ENCODE measurements around the gene DOCK8.

GRCh38 chr9:441126-441525, 226.5 kb downstream of the DOCK8 start:
- TF ChIP-seq CTCF (conservative IDR thresholded peaks at IDR 0.05; ENCODE audit: low read length), result no peak
- TF ChIP-seq EZH2phosphoT487 (IDR thresholded peaks at IDR 0.05; ENCODE audit: borderline replicate concordance, low read depth, low read length), result no peak
